Kidney tubule cell (primary cell): ENCODE data around the gene OTOF.

ENCODE experiments used
- DNase-seq: peaks from one replicate; pipeline ENCODE4 v3.0.0-alpha.2; 2018; ENCODE audit warnings: low spot score

The OTOF gene

GRCh38 chr2:26407526-26407925 is 70.4 kb downstream of the OTOF start:
- DNase-seq = no peak
